K562 (cell line): Measurements from ENCODE around the gene DNALI1. TPM values are rescaled to one million over a fixed set of nuclear protein-coding genes. Genes with fewer than 3 reads are reported as not detected.

Experiments
- AFF4 ChIP-seq: sonication (generic); formaldehyde crosslinking; IDR thresholded peaks from 2 replicates; pipeline ENCODE4 v1.8.0; 2023; ENCODE audit warnings: mild to moderate bottlenecking, missing genetic modification reagents
- ARID2 ChIP-seq: fragments of 450-650 bp; IDR thresholded peaks from 2 replicates; pipeline ENCODE4 v1.6.1; 2017; ENCODE audit warnings: antibody characterized with exemption, mild to moderate bottlenecking
- BCL6 ChIP-seq: fragments of 250-450 bp; sonication (Bioruptor Pico); IDR thresholded peaks from 2 replicates; pipeline ENCODE4 v1.4.0; 2020
- BCOR ChIP-seq: fragments of 450-650 bp; IDR thresholded peaks from 2 replicates; pipeline ENCODE4 v1.6.1; 2016
- ELF2 ChIP-seq: fragments of 250-450 bp; sonication (Bioruptor Pico); IDR thresholded peaks from 2 replicates; pipeline ENCODE4 v1.5.0; 2021; ENCODE audit warnings: mild to moderate bottlenecking
- ILF3 ChIP-seq: fragments of 450-650 bp; IDR thresholded peaks from 2 replicates; pipeline ENCODE4 v1.6.1; 2018; ENCODE audit warnings: antibody characterized with exemption, mild to moderate bottlenecking, moderate library complexity, borderline replicate concordance
- MBD1 ChIP-seq: fragments of 250-450 bp; sonication (Bioruptor Pico); IDR thresholded peaks from 2 replicates; pipeline ENCODE4 v1.8.0; 2022; ENCODE audit warnings: inconsistent platforms
- NFXL1 ChIP-seq: fragments of 450-650 bp; formaldehyde crosslinking; IDR thresholded peaks from 2 replicates; pipeline ENCODE4 v1.4.0; 2021; ENCODE audit warnings: mild to moderate bottlenecking
- NR2C1 ChIP-seq, 2 experiments: fragments of 450-650 bp; IDR thresholded peaks; 2 replicates each; pipeline ENCODE4 v1.6.1; 2017; ENCODE audit warnings: mild to moderate bottlenecking in 2 of 2, antibody characterized with exemption in 1 of 2, inconsistent platforms in 1 of 2, missing compliant biosample characterization in 1 of 2, missing genetic modification characterization in 1 of 2
- NUFIP1 ChIP-seq: fragments of 450-650 bp; IDR thresholded peaks from 2 replicates; pipeline ENCODE4 v1.6.1; 2018; ENCODE audit not compliant: partially characterized antibody
- PPARD ChIP-seq: fragments of 250-450 bp; sonication (Bioruptor Pico); IDR thresholded peaks from 2 replicates; pipeline ENCODE4 v1.8.0; 2022; ENCODE audit warnings: inconsistent platforms, mild to moderate bottlenecking, moderate library complexity
- RBFOX2 ChIP-seq: fragments of 200-400 bp; formaldehyde crosslinking; IDR thresholded peaks from 2 replicates; pipeline ENCODE4 v1.6.1; 2017; ENCODE audit warnings: low read depth, mild to moderate bottlenecking, low read length, moderate library complexity
- RHOXF2B ChIP-seq: fragments of 250-450 bp; sonication (Bioruptor Pico); conservative IDR thresholded peaks from 2 replicates; pipeline ENCODE4 v1.5.1; 2021
- SIN3A ChIP-seq, 2 experiments: fragments of 150-350 bp in 1 of 2; IDR thresholded peaks; 2 replicates each; pipeline ENCODE4 v1.6.1; 2011 to 2016; ENCODE audit warnings: borderline replicate concordance in 2 of 2, low read depth in 2 of 2, low read length in 2 of 2, mild to moderate bottlenecking in 2 of 2, moderate library complexity in 2 of 2; ENCODE audit not compliant: control insufficient read depth in 1 of 2
- TEAD1 ChIP-seq, 2 experiments: fragments of 450-650 bp in 1 of 2; sonication (generic) in 1 of 2; formaldehyde crosslinking; IDR thresholded peaks; 2 replicates each; pipeline versions ENCODE4 v1.4.0 to v1.8.0; 2020 to 2022; ENCODE audit warnings: mild to moderate bottlenecking in 2 of 2, missing genetic modification reagents in 1 of 2
- YBX1 ChIP-seq: fragments of 450-650 bp; IDR thresholded peaks from 2 replicates; pipeline ENCODE4 v1.7.1; 2016; ENCODE audit warnings: mild to moderate bottlenecking
- ZNF175 ChIP-seq: fragments of 200-800 bp; sonication (Bioruptor generic); IDR thresholded peaks from 2 replicates; pipeline ENCODE4 v1.6.1; 2016; ENCODE audit warnings: low read depth, mild to moderate bottlenecking, missing genetic modification characterization, missing compliant biosample characterization
- ZNF431 ChIP-seq: sonication (generic); formaldehyde crosslinking; IDR thresholded peaks from 2 replicates; pipeline ENCODE4 v1.8.0; 2022; ENCODE audit warnings: mild to moderate bottlenecking, missing genetic modification reagents
- ZNF512 ChIP-seq: IDR thresholded peaks from 2 replicates; pipeline ENCODE4 v1.6.1; 2016; ENCODE audit warnings: missing genetic modification characterization, missing compliant biosample characterization
- ZNF586 ChIP-seq: fragments of 450-650 bp; formaldehyde crosslinking; conservative IDR thresholded peaks from 2 replicates; pipeline ENCODE4 v1.4.0; 2020; ENCODE audit warnings: mild to moderate bottlenecking, moderate library complexity
- polyA plus RNA-seq, 8 experiments: library from polyadenylated mRNA; depleted of rRNA in 4 of 8; stranded (reverse) in 5 of 8; unstranded in 3 of 8; fragments of >200 nt; fragmentation: Nextera tagmentation in 2 of 8; fragmentation: Illumina TruSeq in 1 of 8; extraction: Ambion mirVana in 2 of 8; extraction: Trizol in 1 of 8; gene quantifications; 2 replicates each; pipeline versions ENCODE4 v1.2.1 to v1.2.3, GENCODE V29; 2011 to 2014; ENCODE audit warnings: inconsistent platforms in 1 of 8, missing spikeins in 1 of 8
- total RNA-seq, 7 experiments: library from RNA; depleted of rRNA in 6 of 7; stranded (reverse); fragments of >200 nt in 6 of 7; fragmentation: Illumina TruSeq in 2 of 7; extraction: Trizol in 2 of 7; gene quantifications; 2 replicates each; pipeline versions ENCODE4 v1.2.1 to v1.2.3, GENCODE V29; 2011 to 2021; ENCODE audit warnings: low replicate concordance in 1 of 7

DNALI1 gene
- total and polyA plus RNA-seq, 9 of the 15 experiments (the other 6 are each of a cell fraction or from before 2014, with no cell fraction given): 0.87 to 5.6 (median 1.2) TPM

GRCh38 chr1:37515185-37516034 is 41.3 kb upstream of the DNALI1 start (continued):
- TF ChIP-seq NFXL1 (CRISPR knock-in tag): no peak
- TF ChIP-seq ILF3: no peak
- no peak for TF ChIP-seq RHOXF2B
- no peak for TF ChIP-seq BCL6
- TF ChIP-seq ZNF175: 0 out of 2 replicates have a peak, but pooled peaks have one; percentile 1
- no peak; the same call in 1 of the 2 replicates for TF ChIP-seq BCOR
- TF ChIP-seq ZNF431 (CRISPR knock-in tag): no peak
- TF ChIP-seq YBX1: no peak
- TF ChIP-seq RBFOX2: no peak
- no peak for TF ChIP-seq NUFIP1
- no peak for TF ChIP-seq PPARD
- no peak for TF ChIP-seq AFF4 (CRISPR knock-in tag)
- TF ChIP-seq ZNF586: no peak
- TF ChIP-seq NR2C1 (IDR thresholded peaks at IDR 0.05): no peak
- no peak for TF ChIP-seq NR2C1 (tag; IDR thresholded peaks at IDR 0.05)
- 0 out of 2 replicates have a peak, but pooled peaks have one; percentile 44 for TF ChIP-seq ZNF512
- TF ChIP-seq TEAD1 (CRISPR knock-in tag; IDR thresholded peaks at IDR 0.05): no peak
- TF ChIP-seq SIN3A (IDR thresholded peaks at IDR 0.05; ENCODE audit: borderline replicate concordance in 2 of 2, control insufficient read depth in 1 of 2, low read depth in 2 of 2, low read length in 2 of 2): no peak
- no peak for TF ChIP-seq MBD1
- no peak for TF ChIP-seq ARID2
- no peak for TF ChIP-seq ELF2 (CRISPR knock-in tag)
